Adrenal gland (tissue), 5 donors: ENCODE results near the gene SERAC1.

Source experiments
- POLR2A ChIP-seq, 2 donors: fragments of 450-650 bp; IDR thresholded peaks; one replicate each; pipeline ENCODE4 v1.6.1; 2017; ENCODE audit warnings: antibody characterized with exemption in 2 of 2, mild to moderate bottlenecking in 2 of 2, moderate library complexity in 1 of 2
- TF ChIP-seq, protein P1 (sequence below), 6 experiments: fragments of 450-650 bp in 4 of 6; fragments of 200-600 bp in 2 of 6; sonication (generic) in 1 of 6; IDR thresholded peaks; 1 replicate in 5 of 6; 2 replicates in 1 of 6; pipeline versions ENCODE4 v1.5.1 to v1.8.0; 2016 to 2021; ENCODE audit warnings: antibody characterized with exemption in 6 of 6, mild to moderate bottlenecking in 2 of 6, moderate library complexity in 1 of 6
- donor health status: DM: no; HTN: no; CAD: no.

DNA sequence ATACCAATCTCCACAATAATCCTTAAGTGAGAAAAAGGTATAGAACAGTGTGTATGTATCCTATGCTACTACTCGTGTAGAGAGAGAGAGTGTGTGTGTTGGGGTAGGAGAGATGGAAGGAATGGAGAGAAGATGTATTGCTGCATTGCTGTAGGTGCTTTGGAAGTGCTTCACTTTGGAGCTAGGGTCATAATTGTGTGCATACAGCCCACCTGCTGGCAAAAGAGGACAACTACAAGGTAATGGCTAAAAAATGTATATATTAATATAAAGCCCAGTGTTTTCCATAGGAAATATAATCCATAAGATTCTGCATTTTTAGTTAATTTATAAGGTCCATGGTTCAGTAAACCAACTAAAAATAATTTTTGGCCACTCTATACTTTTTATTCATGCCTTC, 36.1 kb downstream of the SERAC1 start:
- TF ChIP-seq, protein P1, sequence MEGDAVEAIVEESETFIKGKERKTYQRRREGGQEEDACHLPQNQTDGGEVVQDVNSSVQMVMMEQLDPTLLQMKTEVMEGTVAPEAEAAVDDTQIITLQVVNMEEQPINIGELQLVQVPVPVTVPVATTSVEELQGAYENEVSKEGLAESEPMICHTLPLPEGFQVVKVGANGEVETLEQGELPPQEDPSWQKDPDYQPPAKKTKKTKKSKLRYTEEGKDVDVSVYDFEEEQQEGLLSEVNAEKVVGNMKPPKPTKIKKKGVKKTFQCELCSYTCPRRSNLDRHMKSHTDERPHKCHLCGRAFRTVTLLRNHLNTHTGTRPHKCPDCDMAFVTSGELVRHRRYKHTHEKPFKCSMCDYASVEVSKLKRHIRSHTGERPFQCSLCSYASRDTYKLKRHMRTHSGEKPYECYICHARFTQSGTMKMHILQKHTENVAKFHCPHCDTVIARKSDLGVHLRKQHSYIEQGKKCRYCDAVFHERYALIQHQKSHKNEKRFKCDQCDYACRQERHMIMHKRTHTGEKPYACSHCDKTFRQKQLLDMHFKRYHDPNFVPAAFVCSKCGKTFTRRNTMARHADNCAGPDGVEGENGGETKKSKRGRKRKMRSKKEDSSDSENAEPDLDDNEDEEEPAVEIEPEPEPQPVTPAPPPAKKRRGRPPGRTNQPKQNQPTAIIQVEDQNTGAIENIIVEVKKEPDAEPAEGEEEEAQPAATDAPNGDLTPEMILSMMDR (IDR thresholded peaks at IDR 0.05) = peak in 1 of 6 experiments; percentile 26
- no peak for TF ChIP-seq POLR2A (IDR thresholded peaks at IDR 0.05)
